ENCODE data around the gene LAMA1. TPM values are rescaled to one million over a fixed set of nuclear protein-coding genes. Genes with fewer than 3 reads are reported as not detected.
"Not testable (repeated sequence)": the region's sequence is repeated elsewhere in the genome, so short reads cannot be mapped to it uniquely, and the experiment has no call there.

The LAMA1 gene
- polyA plus RNA-seq, 3 donors, result 75.1 to 106 (median 90.0) TPM

GRCh38 chr18:6951336-6952090 lies 166.1 kb downstream of the LAMA1 start:
- no peak for DNase-seq

- DNase-seq, result no peak
Measured at GRCh38 chr18:6950641-6951040, 167.0 kb downstream of the LAMA1 start.

- DNase-seq, result no peak
Measured at GRCh38 chr18:6949800-6950586, 167.6 kb downstream of the LAMA1 start.

GRCh38 chr18:6948281-6949055 lies 169.1 kb downstream of the LAMA1 start:
- DNase-seq, result no peak

GRCh38 chr18:6947338-6948030 lies 170.1 kb downstream of the LAMA1 start:
- DNase-seq, result no peak

GRCh38 chr18:6943143-6943542 lies 174.5 kb downstream of the LAMA1 start:
- DNase-seq, result no peak

GRCh38 chr18:6942742-6943141 lies 174.9 kb downstream of the LAMA1 start:
- no peak for DNase-seq

GRCh38 chr18:6941996-6942395 lies 175.6 kb downstream of the LAMA1 start:
- DNase-seq, result no peak

GRCh38 chr18:6940451-6940850 lies 177.1 kb downstream of the LAMA1 start:
- DNase-seq, result no peak

- no peak for DNase-seq
Measured at GRCh38 chr18:6939972-6940371, 177.6 kb downstream of the LAMA1 start.

- not testable (repeated sequence) for DNase-seq
Measured at GRCh38 chr18:6938403-6938802, 179.2 kb downstream of the LAMA1 start.

- no peak for DNase-seq
Measured at GRCh38 chr18:6938003-6938402, 179.6 kb downstream of the LAMA1 start.

GRCh38 chr18:6934859-6935258 lies 182.7 kb downstream of the LAMA1 start:
- DNase-seq, result no peak

GRCh38 chr18:6929370-6930102 lies 188.1 kb downstream of the LAMA1 start:
- no peak for DNase-seq

- no peak for DNase-seq
Measured at GRCh38 chr18:6928359-6928758, 189.2 kb downstream of the LAMA1 start.

- no peak for DNase-seq
Measured at GRCh38 chr18:6927153-6927552, 190.4 kb downstream of the LAMA1 start.

- DNase-seq, result no peak
Measured at GRCh38 chr18:6923220-6923619, 194.4 kb downstream of the LAMA1 start.

- DNase-seq, result no peak
Measured at GRCh38 chr18:6921571-6921970, 196.0 kb downstream of the LAMA1 start.

GRCh38 chr18:6920099-6920955 lies 197.3 kb downstream of the LAMA1 start:
- peak; percentile 66 for DNase-seq

GRCh38 chr18:6917072-6917471 lies 200.5 kb downstream of the LAMA1 start:
- peak; percentile 22 for DNase-seq

Measured in renal pelvis (tissue), 4 donors.